ENCODE results near the gene MAP4K4. TPM values are rescaled to one million over a fixed set of nuclear protein-coding genes. Genes with fewer than 3 reads are reported as not detected.

The MAP4K4 gene
- total RNA-seq, 4 donors from 2014 or later: 79.3 to 104 (median 95.0) TPM

GRCh38 chr2:101756266-101756665 is 58.8 kb downstream of the MAP4K4 start:
- no peak for TF ChIP-seq CTCF (IDR thresholded peaks at IDR 0.05; ENCODE audit: low read depth)

DNA sequence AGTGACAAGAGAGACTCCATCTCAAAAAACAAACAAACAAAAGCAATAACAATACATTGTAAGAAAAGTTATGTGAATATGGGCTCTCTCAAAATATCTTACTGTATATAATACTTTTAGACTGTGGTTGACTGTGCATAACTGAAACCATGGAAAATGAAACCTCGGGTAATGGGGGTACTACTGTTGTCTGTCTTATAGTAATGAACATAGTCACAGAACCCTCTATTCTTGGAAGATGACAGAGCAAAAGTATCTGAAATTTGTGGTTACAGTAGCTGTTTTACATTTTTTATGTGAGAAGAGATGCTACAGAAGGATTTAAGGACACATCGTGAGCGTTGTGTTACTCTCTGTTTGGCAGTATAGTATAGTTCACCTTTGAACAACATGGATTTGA is 60.5 kb downstream of the MAP4K4 start:
- no peak for TF ChIP-seq CTCF (IDR thresholded peaks at IDR 0.05; ENCODE audit: low read depth)

DNA sequence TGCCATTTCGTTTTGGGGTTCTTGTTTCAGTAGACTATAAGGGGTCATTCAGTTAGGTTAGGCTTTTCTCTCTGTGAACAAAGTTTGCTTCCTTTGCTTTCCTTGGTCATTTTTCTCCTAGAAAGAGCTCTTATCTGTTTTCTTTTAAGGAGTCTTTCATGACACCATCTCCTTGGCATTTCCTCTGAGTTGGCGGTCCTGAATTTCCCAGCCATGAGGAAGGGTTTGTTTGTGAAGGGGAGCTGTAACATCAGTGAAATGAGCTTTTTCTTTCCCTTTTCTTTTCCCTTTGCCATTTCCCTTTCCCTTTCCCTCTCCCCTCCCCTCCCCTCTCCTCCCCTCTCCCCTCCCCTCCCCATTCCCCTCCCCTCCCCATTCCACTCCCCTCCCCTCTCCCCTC is 61.7 kb downstream of the MAP4K4 start:
- TF ChIP-seq CTCF (IDR thresholded peaks at IDR 0.05; ENCODE audit: low read depth): no peak

DNA sequence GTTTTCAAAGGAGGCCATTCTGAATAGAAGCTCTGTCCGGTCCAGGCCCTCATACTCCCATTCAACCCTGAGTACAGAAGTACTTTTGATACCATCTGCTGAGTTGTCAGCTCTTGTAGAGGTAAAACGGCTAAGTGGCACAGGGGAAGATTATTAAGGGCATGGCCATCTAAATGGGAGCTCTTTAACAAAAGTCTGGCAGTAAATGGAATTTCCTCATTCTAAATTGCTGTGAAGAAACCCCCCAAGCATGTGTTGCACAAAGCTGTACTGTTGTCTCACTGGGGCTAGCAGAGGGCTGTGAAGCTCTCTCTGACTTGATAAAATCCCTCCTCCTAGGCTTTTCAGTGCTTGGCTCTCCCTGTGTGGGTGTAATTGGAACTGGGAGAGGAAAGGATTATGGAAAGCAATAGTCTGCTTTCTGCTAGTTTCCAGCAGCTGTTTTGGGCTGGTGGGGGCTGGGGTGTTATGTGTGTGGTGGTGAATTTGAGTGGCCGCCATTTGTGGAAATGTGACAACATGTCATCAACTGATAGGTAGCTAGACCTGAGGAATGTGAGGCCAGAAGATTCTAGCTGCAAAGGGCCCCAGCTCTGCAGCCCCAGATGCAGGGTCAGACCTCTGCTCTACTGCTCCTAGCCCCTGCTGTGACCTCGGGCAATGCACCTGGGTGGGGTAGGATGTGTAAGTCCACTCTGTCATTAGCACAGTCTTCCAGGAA is 65.1 kb downstream of the MAP4K4 start:
- TF ChIP-seq CTCF (IDR thresholded peaks at IDR 0.05; ENCODE audit: low read depth): no peak

DNA sequence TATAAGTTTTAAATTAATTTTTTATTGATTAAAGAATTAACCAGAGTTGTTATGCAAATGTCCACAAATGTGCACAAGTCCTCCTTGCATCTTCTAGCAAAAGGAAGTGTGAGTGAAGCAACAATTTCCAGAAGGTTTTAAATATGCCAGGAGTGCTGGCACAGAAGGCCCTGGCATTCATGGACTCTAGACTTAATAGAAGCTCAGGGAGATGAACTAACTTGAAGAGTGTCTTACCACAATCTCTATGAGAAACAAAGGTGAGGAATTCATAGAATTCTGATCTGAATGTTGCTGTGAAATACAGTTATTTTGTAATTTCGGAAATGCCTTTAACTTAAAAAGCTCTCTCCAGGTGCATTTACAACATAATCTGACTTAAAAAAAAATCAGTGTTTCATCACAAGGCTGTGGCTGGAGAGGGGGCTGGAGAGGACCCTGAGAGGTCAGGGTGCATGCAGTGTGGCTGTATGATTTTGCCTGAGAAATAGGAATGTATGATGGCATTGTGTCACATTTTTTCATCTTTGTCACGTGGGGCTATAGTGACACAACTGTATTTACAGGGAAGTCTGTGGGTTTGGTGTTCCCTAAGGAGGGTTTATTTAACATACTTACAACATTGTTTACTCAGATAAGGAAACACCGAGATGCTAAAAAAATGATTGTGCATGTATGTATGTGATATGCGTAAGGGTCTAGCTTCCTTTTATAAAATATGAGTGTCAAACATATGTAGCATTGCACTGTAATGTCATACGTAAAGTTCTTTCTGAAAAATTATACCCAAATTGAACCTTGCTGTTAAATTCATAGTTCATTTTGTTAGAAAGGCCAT is 66.2 kb downstream of the MAP4K4 start:
- no peak for TF ChIP-seq CTCF (IDR thresholded peaks at IDR 0.05; ENCODE audit: low read depth)

- TF ChIP-seq CTCF (IDR thresholded peaks at IDR 0.05; ENCODE audit: low read depth): no peak
These were observed 68.8 kb downstream of the MAP4K4 start for GRCh38 chr2:101766337-101766736.

Data from subcutaneous adipose tissue (tissue), 4 donors.